GM19455 (cell line): ENCODE results near the gene ADAMTS15.
"Not testable (repeated sequence)": the region's sequence is repeated elsewhere in the genome, so short reads cannot be mapped to it uniquely, and the experiment has no call there.

Source experiments
- ATAC-seq: cut with Tn5 transposase; IDR thresholded peaks from one replicate; pipeline ENCODE4 v1.9.1; 2021; ENCODE audit not compliant: unreplicated experiment

Gene ADAMTS15

GRCh38 chr11:130435671-130436070 is 12.8 kb upstream of the ADAMTS15 start:
- no peak for ATAC-seq

GRCh38 chr11:130436171-130436570 is 12.3 kb upstream of the ADAMTS15 start:
- ATAC-seq: no peak

- no peak for ATAC-seq
Observed at GRCh38 chr11:130437848-130438247, 10.6 kb upstream of the ADAMTS15 start.

GRCh38 chr11:130438401-130439159 is 9.9 kb upstream of the ADAMTS15 start:
- ATAC-seq: not testable (repeated sequence)

GRCh38 chr11:130439160-130439519 is 9.3 kb upstream of the ADAMTS15 start:
- ATAC-seq: no peak

GRCh38 chr11:130439876-130440275 is 8.6 kb upstream of the ADAMTS15 start:
- ATAC-seq: no peak

- no peak for ATAC-seq
Observed at GRCh38 chr11:130441719-130442118, 6.7 kb upstream of the ADAMTS15 start.

- ATAC-seq: no peak
Observed at GRCh38 chr11:130442737-130443136, 5.7 kb upstream of the ADAMTS15 start.

GRCh38 chr11:130445788-130446187 is 2.7 kb upstream of the ADAMTS15 start:
- ATAC-seq: no peak

GRCh38 chr11:130448039-130448415 is 418 bp upstream of the ADAMTS15 start:
- ATAC-seq: no peak

GRCh38 chr11:130449310-130449990 is 1.0 kb downstream of the ADAMTS15 start:
- no peak for ATAC-seq

- no peak for ATAC-seq
Observed at GRCh38 chr11:130449996-130450769, 1.7 kb downstream of the ADAMTS15 start.

- ATAC-seq: no peak
Observed at GRCh38 chr11:130451231-130452019, 3.0 kb downstream of the ADAMTS15 start.

GRCh38 chr11:130452176-130452575 is 3.7 kb downstream of the ADAMTS15 start:
- ATAC-seq: no peak

- ATAC-seq: no peak
Observed at GRCh38 chr11:130452940-130453339, 4.5 kb downstream of the ADAMTS15 start.

- no peak for ATAC-seq
Observed at GRCh38 chr11:130454491-130455252, 6.2 kb downstream of the ADAMTS15 start.

- no peak for ATAC-seq
Observed at GRCh38 chr11:130455483-130456127, 7.2 kb downstream of the ADAMTS15 start.

- ATAC-seq: no peak
Observed at GRCh38 chr11:130456286-130456685, 7.8 kb downstream of the ADAMTS15 start.

- no peak for ATAC-seq
Observed at GRCh38 chr11:130457623-130458409, 9.4 kb downstream of the ADAMTS15 start.
